ENCODE results near the gene PUSL1. TPM values are rescaled to one million over a fixed set of nuclear protein-coding genes. Genes with fewer than 3 reads are reported as not detected.

Gene PUSL1
- total and polyA plus RNA-seq, 8 donors, result 5.9 to 64.9 (median 25.5) TPM; not detected in 1

- TF ChIP-seq, protein P1, sequence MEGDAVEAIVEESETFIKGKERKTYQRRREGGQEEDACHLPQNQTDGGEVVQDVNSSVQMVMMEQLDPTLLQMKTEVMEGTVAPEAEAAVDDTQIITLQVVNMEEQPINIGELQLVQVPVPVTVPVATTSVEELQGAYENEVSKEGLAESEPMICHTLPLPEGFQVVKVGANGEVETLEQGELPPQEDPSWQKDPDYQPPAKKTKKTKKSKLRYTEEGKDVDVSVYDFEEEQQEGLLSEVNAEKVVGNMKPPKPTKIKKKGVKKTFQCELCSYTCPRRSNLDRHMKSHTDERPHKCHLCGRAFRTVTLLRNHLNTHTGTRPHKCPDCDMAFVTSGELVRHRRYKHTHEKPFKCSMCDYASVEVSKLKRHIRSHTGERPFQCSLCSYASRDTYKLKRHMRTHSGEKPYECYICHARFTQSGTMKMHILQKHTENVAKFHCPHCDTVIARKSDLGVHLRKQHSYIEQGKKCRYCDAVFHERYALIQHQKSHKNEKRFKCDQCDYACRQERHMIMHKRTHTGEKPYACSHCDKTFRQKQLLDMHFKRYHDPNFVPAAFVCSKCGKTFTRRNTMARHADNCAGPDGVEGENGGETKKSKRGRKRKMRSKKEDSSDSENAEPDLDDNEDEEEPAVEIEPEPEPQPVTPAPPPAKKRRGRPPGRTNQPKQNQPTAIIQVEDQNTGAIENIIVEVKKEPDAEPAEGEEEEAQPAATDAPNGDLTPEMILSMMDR (IDR thresholded peaks at IDR 0.05), result no peak
- TF ChIP-seq POLR2AphosphoS5 (IDR thresholded peaks at IDR 0.05) (no peak), POLR2A (IDR thresholded peaks at IDR 0.05) (no peak), EP300 (IDR thresholded peaks at IDR 0.05) (no peak)
- intact Hi-C loops (cut with DNase I; ENCODE audit: low total_unique reads), result no loop called here
- Histone ChIP-seq H3K27ac (peak overlapping the region in 2 of 5 donors; percentile 84 to 87), H3K4me1 (peaks cover 64 to 82% (median 76%) of the 10 kb centered on the region in 4 donors), H3K27me3 (peaks cover 0 to 82% (median 50%) of the 10 kb centered on the region in 3 donors), H3K36me3 (peaks cover 0 to 23% (median 8%) of the 10 kb centered on the region in 4 donors), H3K4me3 (peak overlapping the region; percentile 25 to 47 (median 32)), H3K9me3 (no peaks in the 10 kb centered on the region)
- DNase-seq, result no peak
- WGBS, 5 donors, result 33 to 52% (median 47%) methylated on average over 63 to 116 of the region's 116 CpGs
These were observed 46.2 kb downstream of the PUSL1 start for GRCh38 chr1:1354271-1355247.

GRCh38 chr1:1355416-1355815 is 47.0 kb downstream of the PUSL1 start:
- Histone ChIP-seq H3K27me3 (peaks cover 0 to 91% (median 50%) of the 10 kb centered on the region in 3 donors), H3K4me1 (peaks cover 69 to 91% (median 84%) of the 10 kb centered on the region in 4 donors), H3K9me3 (no peaks in the 10 kb centered on the region), H3K4me3 (peak overlapping the region; percentile 25 to 47 (median 32)), H3K36me3 (peaks cover 0 to 23% (median 8%) of the 10 kb centered on the region in 4 donors), H3K27ac (peak overlapping the region in 4 of 5 donors; percentile 84 to 89 (median 86))
- TF ChIP-seq, protein P1 (IDR thresholded peaks at IDR 0.05), result no peak
- TF ChIP-seq EP300 (IDR thresholded peaks at IDR 0.05), result no peak
- TF ChIP-seq POLR2A (IDR thresholded peaks at IDR 0.05), result no peak
- no peak for TF ChIP-seq POLR2AphosphoS5 (IDR thresholded peaks at IDR 0.05)
- DNase-seq, result peak; percentile 58 to 88
- 0 to 20% (median 3%) methylated on average over 1 to 52 of the region's 52 CpGs for WGBS, 5 donors
- intact Hi-C loops (cut with DNase I; ENCODE audit: low total_unique reads), result no loop called here

DNA sequence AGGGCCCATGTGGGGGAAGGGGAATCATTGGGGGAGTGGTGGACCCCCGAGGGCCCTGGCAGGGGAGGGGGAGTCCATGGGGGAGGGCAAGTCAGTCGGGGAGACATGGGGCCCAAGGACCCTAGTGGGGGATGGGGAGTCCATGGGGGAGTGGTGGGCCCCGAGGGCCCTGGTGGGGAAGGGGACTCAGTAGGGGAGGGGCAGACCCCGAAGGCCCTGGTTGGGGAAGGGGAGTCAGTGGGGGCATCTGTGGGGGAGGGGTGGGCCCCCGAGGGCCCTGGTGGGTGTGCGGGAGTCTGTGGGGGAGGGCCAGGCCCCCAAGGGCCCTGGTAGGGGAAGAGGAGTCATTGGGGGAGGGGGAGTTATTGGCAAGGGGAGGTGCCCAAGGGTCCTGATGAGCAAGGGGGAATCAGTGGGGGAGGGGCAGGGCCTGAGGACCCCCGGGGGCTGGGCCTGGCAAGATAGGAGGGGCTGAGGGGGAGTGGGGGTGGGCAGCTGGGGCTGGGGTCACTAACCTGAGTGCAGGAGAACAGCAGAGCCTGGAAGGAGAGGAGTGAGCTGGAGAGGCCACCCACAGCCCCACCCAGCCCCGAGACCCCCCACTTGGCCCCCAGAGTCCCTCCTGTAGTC is 47.9 kb downstream of the PUSL1 start:
- no peak for DNase-seq
- intact Hi-C loops (cut with DNase I; ENCODE audit: low total_unique reads), result no loop called here
- TF ChIP-seq EP300 (IDR thresholded peaks at IDR 0.05) (no peak), POLR2A (IDR thresholded peaks at IDR 0.05) (no peak), POLR2AphosphoS5 (IDR thresholded peaks at IDR 0.05) (no peak)
- TF ChIP-seq, protein P1 (IDR thresholded peaks at IDR 0.05), result no peak
- H3K4me3 ChIP-seq, result peak overlapping the region; percentile 46 to 52 (median 50)
- H3K4me1 ChIP-seq, result peaks cover 68 to 99% (median 89%) of the 10 kb centered on the region in 4 donors
- H3K36me3 ChIP-seq, result peaks cover 0 to 23% (median 8%) of the 10 kb centered on the region in 4 donors
- WGBS, 5 donors, result 37 to 52% (median 43%) methylated on average over 6 to 8 of the region's 8 CpGs
- H3K27ac ChIP-seq, result peak overlapping the region; percentile 1 to 89 (median 85)
- H3K9me3 ChIP-seq, result no peaks in the 10 kb centered on the region
- peaks cover 0 to 92% (median 50%) of the 10 kb centered on the region in 3 donors for H3K27me3 ChIP-seq

DNA sequence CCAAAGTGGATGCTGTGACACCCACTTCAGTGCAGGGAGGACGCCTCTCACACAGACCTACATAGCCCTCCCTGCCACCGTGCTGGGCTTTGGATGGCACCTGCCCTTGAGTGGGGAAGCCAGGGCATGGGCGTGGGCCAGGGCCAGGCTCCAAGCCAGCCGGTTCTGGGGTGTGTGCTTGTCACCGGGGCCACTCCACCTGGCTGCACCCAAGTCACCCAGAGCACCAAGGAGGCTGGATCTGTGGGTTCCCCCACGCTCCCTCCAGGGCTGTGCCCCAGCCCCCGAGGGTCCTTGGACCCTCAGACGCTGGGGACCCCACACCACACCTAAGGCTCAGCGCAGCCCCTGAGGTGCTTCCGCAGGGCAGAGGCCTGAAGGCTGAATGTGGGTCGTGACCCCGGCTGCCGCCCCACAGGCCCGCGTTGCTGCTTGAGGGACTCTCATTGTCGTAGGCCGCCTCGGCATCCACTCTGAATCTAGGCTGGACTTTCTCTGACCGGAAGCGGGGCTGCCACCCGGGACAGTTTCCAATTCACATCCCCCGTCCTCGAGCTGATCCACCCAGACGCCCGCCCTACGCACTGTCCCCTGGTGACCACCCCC is 48.5 kb downstream of the PUSL1 start:
- Histone ChIP-seq H3K4me3 (peak overlapping the region; percentile 46 to 52 (median 50)), H3K27ac (peak overlapping the region; percentile 1 to 89 (median 85)), H3K27me3 (peaks cover 0 to 87% (median 50%) of the 10 kb centered on the region in 3 donors), H3K4me1 (peaks cover 63 to 98% (median 88%) of the 10 kb centered on the region in 4 donors), H3K9me3 (no peaks in the 10 kb centered on the region), H3K36me3 (peaks cover 0 to 23% (median 8%) of the 10 kb centered on the region in 4 donors)
- DNase-seq, result peak; percentile 42 to 73
- intact Hi-C loops (cut with DNase I; ENCODE audit: low total_unique reads), result no loop called here
- 40 to 49% (median 45%) methylated on average over 16 to 26 of the region's 26 CpGs for WGBS, 5 donors
- TF ChIP-seq POLR2AphosphoS5 (IDR thresholded peaks at IDR 0.05) (peak in 1 of 3 donors; percentile 9), POLR2A (IDR thresholded peaks at IDR 0.05) (no peak)

Data from stomach (tissue), 9 donors.